Measurements from ENCODE around the gene SKI.

DNA sequence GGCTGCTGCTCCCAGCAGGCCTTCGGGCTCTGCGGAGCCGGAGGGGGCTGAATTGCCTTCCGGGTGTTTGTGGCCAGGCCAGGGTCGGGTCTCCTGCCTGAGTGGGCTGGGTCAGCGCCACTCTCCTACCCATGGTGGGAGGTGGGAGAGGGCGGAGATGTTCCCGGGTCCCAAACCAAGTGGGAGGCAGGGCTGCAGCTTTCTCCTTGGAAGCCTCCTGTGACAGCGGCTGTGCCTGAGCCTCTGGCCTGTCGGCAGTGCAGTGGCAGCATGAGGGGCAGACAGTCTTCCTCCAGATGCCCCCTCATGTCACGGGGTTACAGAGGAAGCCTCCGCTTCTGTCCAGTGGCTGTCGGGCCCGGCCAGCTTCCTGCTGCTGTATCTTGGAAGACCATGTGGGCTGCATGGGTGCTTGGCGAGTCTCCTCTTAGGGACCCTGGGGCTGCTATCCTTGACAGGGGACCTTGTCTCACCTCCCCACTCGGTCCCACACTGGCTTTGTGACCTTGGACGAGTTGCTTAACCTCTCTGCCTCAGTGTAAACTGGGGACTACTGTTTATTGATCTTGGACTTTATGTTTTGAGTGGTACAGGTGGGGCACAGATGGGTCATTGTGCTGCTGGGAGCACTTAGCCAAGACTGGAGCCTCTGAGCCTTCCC is 4.3 kb downstream of the SKI start:
- TF ChIP-seq, protein P1, sequence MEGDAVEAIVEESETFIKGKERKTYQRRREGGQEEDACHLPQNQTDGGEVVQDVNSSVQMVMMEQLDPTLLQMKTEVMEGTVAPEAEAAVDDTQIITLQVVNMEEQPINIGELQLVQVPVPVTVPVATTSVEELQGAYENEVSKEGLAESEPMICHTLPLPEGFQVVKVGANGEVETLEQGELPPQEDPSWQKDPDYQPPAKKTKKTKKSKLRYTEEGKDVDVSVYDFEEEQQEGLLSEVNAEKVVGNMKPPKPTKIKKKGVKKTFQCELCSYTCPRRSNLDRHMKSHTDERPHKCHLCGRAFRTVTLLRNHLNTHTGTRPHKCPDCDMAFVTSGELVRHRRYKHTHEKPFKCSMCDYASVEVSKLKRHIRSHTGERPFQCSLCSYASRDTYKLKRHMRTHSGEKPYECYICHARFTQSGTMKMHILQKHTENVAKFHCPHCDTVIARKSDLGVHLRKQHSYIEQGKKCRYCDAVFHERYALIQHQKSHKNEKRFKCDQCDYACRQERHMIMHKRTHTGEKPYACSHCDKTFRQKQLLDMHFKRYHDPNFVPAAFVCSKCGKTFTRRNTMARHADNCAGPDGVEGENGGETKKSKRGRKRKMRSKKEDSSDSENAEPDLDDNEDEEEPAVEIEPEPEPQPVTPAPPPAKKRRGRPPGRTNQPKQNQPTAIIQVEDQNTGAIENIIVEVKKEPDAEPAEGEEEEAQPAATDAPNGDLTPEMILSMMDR (IDR thresholded peaks at IDR 0.05) = no peak
- TF ChIP-seq POLR2A (IDR thresholded peaks at IDR 0.05) = no peak
- TF ChIP-seq POLR2AphosphoS5 (IDR thresholded peaks at IDR 0.05) = no peak

Data from breast epithelium (tissue), 3 donors.